Ectodermal cell (in vitro differentiated cells): ENCODE measurements around the gene SESN1.

Experiments used
- H3K27ac ChIP-seq: 2 replicates; pipeline ENCODE4 v1.7.0; 2013; ENCODE audit warnings: mild to moderate bottlenecking, low read depth, low read length; ENCODE audit not compliant: insufficient read depth, poor library complexity, severe bottlenecking
- H3K27me3 ChIP-seq: 2 replicates; pipeline ENCODE4 v1.7.0; 2013; ENCODE audit warnings: mild to moderate bottlenecking, low read length; ENCODE audit not compliant: insufficient read depth, control insufficient read depth, poor library complexity, severe bottlenecking
- H3K36me3 ChIP-seq: one replicate; pipeline ENCODE4 v1.7.0; 2013; ENCODE audit warnings: low read length; ENCODE audit not compliant: control insufficient read depth, insufficient read depth
- H3K4me1 ChIP-seq: one replicate; pipeline ENCODE4 v1.7.0; 2013; ENCODE audit warnings: low read length; ENCODE audit not compliant: control insufficient read depth, insufficient read depth
- H3K4me3 ChIP-seq: 2 replicates; pipeline ENCODE4 v1.7.0; 2013; ENCODE audit warnings: low read depth, low read length, control low read depth; ENCODE audit not compliant: insufficient read depth
- H3K9me3 ChIP-seq: 2 replicates; pipeline ENCODE4 v1.7.0; 2013; ENCODE audit warnings: mild to moderate bottlenecking, low read length, moderate library complexity; ENCODE audit not compliant: control insufficient read depth
- WGBS, 2 experiments: methylation state at CpG; one replicate each; pipeline ENCODE4 v1.1.7; 2013; ENCODE audit warnings: missing lambda C conversion rate in 2 of 2; 5-methylcytosine and 5-hydroxymethylcytosine counted together

The SESN1 gene

DNA sequence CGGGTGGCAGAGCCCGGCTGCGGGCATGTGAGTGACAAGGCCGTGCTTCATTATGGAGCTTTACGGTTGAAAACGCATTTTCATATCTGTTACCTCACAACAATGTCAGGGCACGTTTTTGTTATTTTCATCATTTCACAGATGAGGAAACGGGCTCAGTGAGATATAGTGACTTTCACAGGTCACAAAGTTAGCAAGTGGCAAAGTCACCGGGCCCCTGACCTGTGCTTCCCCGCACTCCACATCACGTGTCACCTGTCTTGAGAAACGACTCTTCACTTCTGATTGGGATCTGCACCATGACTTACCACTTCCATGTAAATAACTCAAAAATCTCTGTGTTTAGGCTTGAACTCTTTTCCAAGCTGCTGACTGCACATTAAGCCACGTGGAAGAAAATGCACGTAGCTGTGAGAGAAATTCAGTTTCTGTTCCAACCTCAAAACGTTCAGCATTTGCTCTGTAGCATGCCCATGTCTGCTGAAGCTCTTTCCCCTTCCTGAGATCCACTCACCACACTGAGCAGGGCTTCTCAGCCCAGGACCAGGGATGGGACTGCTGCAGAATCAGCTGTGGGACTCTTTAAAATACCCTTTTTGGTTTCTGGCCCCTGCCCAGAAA, 139.2 kb downstream of the SESN1 start:
- Histone ChIP-seq H3K4me3 (no peak overlapping the region), H3K27me3 (no peaks in the 10 kb centered on the region), H3K36me3 (no peaks in the 10 kb centered on the region), H3K27ac (no peak overlapping the region), H3K9me3 (no peaks in the 10 kb centered on the region), H3K4me1 (no peaks in the 10 kb centered on the region)
- 93 to 94% methylated on average over 15 of the region's 15 CpGs for WGBS, 2 experiments

DNA sequence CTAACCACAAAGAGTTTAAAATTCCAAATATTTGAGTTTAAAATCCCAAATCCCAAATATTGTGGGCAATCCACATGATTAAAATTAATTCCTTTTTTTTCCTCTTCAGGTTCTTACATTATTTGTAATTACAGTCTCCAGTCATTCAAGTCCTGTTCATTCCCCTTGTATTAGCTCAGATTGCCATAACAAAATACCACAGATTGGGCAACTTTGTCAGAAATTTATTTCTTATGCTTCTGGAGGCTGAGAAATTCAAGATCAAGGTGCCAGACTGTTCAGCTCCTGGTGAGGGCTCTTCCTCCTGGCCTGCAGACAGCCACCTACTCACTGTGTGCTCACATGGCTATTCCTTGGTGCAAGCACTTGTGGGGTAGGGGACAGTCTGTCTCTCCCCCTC, 141.0 kb downstream of the SESN1 start:
- H3K9me3 ChIP-seq: no peaks in the 10 kb centered on the region
- no peaks in the 10 kb centered on the region for H3K36me3 ChIP-seq
- H3K4me3 ChIP-seq: no peak overlapping the region
- no peaks in the 10 kb centered on the region for H3K27me3 ChIP-seq
- no peaks in the 10 kb centered on the region for H3K4me1 ChIP-seq
- no peak overlapping the region for H3K27ac ChIP-seq

DNA sequence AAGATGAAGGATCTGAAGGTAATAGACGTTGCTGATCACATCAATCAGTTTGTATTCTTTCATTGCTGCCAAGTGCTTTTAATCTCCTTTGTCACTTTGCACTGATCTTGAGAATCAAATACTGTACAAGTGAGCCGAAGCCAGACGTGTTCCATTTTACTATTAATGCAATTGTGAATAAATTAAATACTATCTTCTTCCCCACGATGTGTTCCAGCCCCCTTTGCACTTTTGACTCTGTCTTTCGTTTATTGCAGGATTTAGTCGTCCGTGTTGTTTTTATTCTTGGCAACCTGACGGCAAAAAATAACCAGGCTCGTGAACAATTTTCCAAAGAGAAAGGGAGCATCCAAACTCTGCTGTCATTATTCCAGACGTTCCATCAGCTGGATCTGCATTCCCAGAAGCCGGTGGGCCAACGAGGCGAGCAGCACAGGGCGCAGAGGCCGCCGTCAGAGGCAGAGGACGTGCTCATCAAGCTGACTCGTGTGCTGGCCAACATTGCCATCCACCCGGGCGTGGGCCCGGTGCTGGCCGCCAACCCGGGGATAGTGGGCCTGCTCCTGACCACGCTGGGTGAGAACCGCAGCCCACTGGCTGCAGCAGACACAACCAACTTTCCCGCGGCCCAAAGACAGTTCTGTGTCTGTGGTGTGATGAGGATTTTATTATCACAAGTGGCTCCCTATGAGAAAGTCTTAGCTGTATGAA, 141.7 kb downstream of the SESN1 start:
- Histone ChIP-seq H3K27me3 (no peaks in the 10 kb centered on the region), H3K4me1 (no peaks in the 10 kb centered on the region), H3K9me3 (no peaks in the 10 kb centered on the region), H3K27ac (no peak overlapping the region), H3K36me3 (no peaks in the 10 kb centered on the region), H3K4me3 (no peak overlapping the region)
- 93 to 94% methylated on average over 26 to 27 of the region's 27 CpGs for WGBS, 2 experiments

DNA sequence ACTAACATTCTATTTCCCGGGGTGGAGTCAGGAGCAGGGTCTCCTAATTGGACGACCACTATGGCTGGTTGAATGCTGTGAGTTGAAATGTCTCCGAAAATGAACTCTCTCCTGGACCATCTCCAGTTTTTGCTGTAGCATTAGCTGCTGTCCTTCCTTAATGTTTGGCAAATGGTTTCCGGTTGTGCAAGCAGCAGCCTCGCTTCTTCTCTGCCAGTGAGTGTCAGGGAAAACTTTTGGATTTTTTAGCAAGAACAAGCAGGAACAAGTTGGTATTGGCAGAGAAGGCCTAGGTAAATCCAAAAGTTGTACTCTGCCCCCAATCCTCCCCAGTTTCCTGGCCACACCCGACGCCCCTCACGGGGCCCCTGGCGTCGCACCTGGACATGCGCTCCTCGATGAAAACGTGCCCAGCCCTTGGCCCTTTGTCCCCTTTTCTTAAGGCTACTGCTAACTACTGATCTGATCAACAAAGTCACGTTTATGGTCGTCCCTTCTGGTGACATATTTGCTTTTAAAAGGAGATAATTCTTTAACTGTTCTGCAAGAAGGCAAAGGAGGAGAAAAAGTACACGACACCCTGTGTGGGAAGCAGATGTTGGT, 143.2 kb downstream of the SESN1 start:
- no peaks in the 10 kb centered on the region for H3K9me3 ChIP-seq
- H3K4me3 ChIP-seq: no peak overlapping the region
- WGBS, 2 experiments: 83% methylated on average over 16 of the region's 16 CpGs
- H3K4me1 ChIP-seq: no peaks in the 10 kb centered on the region
- H3K27ac ChIP-seq: no peak overlapping the region
- H3K36me3 ChIP-seq: no peaks in the 10 kb centered on the region
- H3K27me3 ChIP-seq: no peaks in the 10 kb centered on the region

DNA sequence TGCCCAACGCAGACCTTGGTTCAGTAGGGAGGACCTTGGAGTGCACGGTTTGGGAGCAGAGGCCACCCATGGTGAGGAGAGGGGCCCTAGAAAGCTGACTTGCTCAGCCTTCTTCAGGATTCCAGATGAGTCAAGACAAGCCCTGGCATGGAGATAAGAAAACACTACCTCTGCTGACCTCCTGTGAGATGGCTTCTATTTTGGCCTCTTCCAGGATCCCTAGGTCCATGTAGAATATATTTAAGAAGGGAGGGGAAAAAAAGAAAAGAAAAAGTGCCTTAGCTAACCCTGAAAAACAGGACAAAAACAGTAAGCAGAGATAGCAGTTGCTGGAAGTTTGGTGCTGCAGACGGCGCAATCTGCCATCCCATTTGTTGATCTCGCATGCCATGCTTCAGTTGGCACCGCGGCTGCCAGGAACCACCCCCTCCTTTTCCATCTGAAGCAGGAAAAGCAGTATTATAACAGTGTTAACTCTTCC, 146.4 kb downstream of the SESN1 start:
- Histone ChIP-seq H3K27me3 (no peaks in the 10 kb centered on the region), H3K4me3 (no peak overlapping the region), H3K4me1 (no peaks in the 10 kb centered on the region), H3K27ac (no peak overlapping the region), H3K9me3 (no peaks in the 10 kb centered on the region), H3K36me3 (no peaks in the 10 kb centered on the region)
- 91 to 95% methylated on average over 7 of the region's 7 CpGs for WGBS, 2 experiments

DNA sequence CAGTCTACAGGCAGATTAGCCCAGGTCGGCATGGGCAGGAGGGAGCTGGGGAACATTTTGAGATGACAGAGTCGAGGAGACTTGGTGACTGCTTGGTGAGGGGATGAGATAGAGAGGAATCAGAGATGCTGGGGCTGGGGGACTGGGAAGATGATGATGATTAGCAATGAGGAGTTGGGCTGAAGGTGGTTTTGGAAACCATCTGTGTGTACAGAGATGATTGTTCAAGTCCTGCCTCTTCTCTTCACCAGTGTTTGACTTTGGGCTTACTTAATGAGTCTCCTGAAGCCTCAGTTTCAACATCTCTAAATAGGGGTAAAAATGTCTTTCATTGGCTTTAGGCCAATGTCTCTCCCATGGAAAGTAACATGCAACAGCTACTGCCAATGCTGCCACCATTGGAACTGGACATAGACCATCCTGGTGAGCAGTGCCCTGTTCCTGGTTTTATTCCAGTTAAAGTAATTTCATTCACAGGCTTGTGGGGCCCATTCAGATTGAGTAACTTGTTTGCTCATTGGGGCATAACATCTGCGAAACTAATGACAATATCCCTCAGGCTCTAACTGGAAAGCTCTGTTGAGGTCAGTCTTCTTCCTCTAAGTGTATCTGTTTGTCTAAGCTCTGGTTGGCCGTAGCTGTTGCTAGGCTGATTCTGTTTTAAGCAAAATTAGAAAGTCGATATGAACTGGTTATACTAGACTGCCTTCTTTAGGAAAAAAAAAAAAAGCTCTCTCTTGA, 147.4 kb downstream of the SESN1 start:
- 91 to 93% methylated on average over 4 to 5 of the region's 5 CpGs for WGBS, 2 experiments
- no peak overlapping the region for H3K27ac ChIP-seq
- no peaks in the 10 kb centered on the region for H3K36me3 ChIP-seq
- H3K4me3 ChIP-seq: no peak overlapping the region
- no peaks in the 10 kb centered on the region for H3K27me3 ChIP-seq
- H3K9me3 ChIP-seq: no peaks in the 10 kb centered on the region
- no peaks in the 10 kb centered on the region for H3K4me1 ChIP-seq

DNA sequence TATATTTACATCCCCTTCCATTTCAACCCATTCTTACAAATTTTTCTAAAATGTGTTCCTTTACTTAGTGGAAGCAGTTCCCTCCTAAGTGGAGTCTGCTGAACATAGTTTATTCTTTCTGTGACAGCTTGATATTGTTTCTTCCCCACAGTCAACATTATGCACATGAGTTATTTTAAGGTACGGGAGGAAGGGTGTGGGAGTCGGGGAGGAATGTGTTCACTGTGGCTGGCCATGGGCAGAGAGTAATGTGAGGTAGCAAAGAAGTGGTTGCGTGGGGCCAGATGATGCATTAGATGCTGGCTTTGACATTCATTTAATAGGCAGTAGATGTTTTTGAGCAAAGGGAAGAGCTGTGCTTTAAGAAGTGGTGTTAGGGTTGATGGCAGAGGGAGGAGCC, 148.0 kb downstream of the SESN1 start:
- WGBS, 2 experiments: 95 to 96% methylated on average over 3 of the region's 3 CpGs
- Histone ChIP-seq H3K4me1 (no peaks in the 10 kb centered on the region), H3K9me3 (no peaks in the 10 kb centered on the region), H3K27ac (no peak overlapping the region), H3K27me3 (no peaks in the 10 kb centered on the region), H3K36me3 (no peaks in the 10 kb centered on the region), H3K4me3 (no peak overlapping the region)

DNA sequence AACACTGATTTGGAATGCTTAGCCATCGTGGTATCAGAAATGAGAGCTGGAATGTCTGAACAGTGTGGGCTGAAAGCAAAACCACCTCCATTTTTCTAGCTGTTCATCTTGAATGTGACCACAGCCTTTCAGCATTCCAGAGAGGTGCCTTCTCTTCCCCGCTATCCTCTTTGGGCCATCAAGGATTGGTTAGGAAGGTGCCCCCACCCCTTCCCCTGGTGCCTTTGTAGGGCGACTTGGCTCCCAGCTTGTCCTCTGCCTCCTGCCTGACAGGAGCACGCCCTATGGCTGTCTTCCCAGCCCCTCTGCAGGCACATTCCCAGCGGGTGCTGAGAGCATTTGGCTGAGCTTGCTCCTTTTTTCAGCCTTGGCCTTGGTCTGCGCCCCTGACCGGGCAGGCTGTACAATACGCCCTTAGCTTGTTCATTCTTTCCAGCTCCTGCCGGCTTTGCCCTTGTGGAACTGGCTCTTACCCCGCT, 148.9 kb downstream of the SESN1 start:
- no peak overlapping the region for H3K27ac ChIP-seq
- H3K9me3 ChIP-seq: no peaks in the 10 kb centered on the region

DNA sequence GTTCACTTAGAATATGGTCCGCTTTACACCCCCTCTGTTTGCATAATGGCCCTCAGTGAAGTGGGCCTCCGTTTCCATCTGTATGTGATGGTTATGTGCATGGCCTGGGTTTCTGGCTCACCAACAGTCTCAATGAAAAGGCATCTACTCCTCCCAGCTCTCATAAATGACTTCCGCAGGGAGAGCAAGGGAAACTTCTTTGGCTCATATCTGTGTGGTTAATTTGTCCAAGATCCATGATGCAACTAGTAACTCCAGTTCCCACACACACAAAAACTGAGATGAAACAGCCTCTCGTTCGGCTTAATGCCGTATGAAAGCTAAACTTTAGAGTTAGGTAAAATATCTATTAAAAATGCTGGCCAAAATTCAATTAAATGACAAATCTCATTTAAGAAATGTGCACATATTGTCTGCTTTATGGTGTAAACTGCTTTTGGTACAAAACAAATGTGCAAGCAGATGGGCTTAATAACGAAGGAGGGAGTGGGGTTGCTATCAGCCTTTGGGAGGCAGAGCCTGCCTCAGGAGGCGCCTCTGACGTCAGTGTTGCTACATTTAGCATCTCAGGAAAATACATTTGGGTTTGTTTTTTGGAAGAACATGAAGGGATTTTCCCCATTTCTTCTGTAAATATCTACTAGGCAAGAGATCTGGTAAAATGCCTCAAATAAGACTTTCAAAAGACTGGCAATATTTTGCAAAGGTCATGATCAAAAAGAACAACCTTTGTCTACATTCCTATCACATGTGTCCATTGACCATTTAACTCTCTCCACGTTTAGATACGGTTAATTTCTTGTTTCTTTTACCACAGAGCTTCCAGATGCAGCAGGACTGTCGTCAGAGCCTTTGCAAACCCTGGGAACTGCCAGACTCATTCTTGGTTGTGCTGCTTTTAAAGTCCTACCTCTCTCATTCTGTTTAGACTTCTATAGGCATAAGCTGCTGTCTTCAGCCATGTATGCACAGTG, 149.7 kb downstream of the SESN1 start:
- Histone ChIP-seq H3K9me3 (no peaks in the 10 kb centered on the region), H3K36me3 (no peaks in the 10 kb centered on the region), H3K4me1 (no peaks in the 10 kb centered on the region), H3K27ac (no peak overlapping the region), H3K27me3 (no peaks in the 10 kb centered on the region), H3K4me3 (no peak overlapping the region)
- 88 to 90% methylated on average over 9 of the region's 12 CpGs for WGBS, 2 experiments

More for the DNA sequence above, 148.9 kb downstream of the SESN1 start:
- Histone ChIP-seq H3K4me1 (no peaks in the 10 kb centered on the region), H3K36me3 (no peaks in the 10 kb centered on the region), H3K27me3 (no peaks in the 10 kb centered on the region), H3K4me3 (no peak overlapping the region)
- 83 to 84% methylated on average over 10 of the region's 10 CpGs for whole genome bisulfite sequencing, 2 experiments
